ENCODE measurements around the gene CYP26B1. TPM values are rescaled to one million over a fixed set of nuclear protein-coding genes. Genes with fewer than 3 reads are reported as not detected.

CYP26B1 gene
- total RNA-seq, 1 experiment from 2014 or later = 3.9 TPM

- TF ChIP-seq EZH2 (IDR thresholded peaks at IDR 0.05; ENCODE audit: low read length, unreplicated experiment) = no peak
- TF ChIP-seq EZH2phosphoT487 (IDR thresholded peaks at IDR 0.05; ENCODE audit: borderline replicate concordance, low read length) = no peak
- TF ChIP-seq, protein P1, sequence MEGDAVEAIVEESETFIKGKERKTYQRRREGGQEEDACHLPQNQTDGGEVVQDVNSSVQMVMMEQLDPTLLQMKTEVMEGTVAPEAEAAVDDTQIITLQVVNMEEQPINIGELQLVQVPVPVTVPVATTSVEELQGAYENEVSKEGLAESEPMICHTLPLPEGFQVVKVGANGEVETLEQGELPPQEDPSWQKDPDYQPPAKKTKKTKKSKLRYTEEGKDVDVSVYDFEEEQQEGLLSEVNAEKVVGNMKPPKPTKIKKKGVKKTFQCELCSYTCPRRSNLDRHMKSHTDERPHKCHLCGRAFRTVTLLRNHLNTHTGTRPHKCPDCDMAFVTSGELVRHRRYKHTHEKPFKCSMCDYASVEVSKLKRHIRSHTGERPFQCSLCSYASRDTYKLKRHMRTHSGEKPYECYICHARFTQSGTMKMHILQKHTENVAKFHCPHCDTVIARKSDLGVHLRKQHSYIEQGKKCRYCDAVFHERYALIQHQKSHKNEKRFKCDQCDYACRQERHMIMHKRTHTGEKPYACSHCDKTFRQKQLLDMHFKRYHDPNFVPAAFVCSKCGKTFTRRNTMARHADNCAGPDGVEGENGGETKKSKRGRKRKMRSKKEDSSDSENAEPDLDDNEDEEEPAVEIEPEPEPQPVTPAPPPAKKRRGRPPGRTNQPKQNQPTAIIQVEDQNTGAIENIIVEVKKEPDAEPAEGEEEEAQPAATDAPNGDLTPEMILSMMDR (conservative IDR thresholded peaks at IDR 0.05; ENCODE audit: low read depth, low read length) = no peak
- H3K9ac ChIP-seq (ENCODE audit: low read length) = no peak overlapping the region
- H3K79me2 ChIP-seq (ENCODE audit: low read length) = no peaks in the 10 kb centered on the region
- H2AFZ ChIP-seq (ENCODE audit: low read length) = no peak overlapping the region
- H3K4me3 ChIP-seq (ENCODE audit: low read length) = no peak overlapping the region
- H4K20me1 ChIP-seq (ENCODE audit: low read length) = no peaks in the 10 kb centered on the region
- no peaks in the 10 kb centered on the region for H3F3A ChIP-seq (ENCODE audit: low read length, unreplicated experiment)
- no peak for ATAC-seq
- no peaks in the 10 kb centered on the region for H3K9me3 ChIP-seq (ENCODE audit: low read length)
- no peaks in the 10 kb centered on the region for H3K36me3 ChIP-seq (ENCODE audit: low read depth, low read length)
- ChIA-PET POLR2A (ENCODE audit: unreplicated experiment) (no interaction called here), CTCF (no interaction called here)
- H3K4me2 ChIP-seq (ENCODE audit: low read length) = no peak overlapping the region
- intact Hi-C loops (cut with micrococcal nuclease) = no loop called here
- H3K9me2 ChIP-seq (replicated peaks; ENCODE audit: low read length) = no peaks in the 10 kb centered on the region
- DNase-seq = no peak
- 0 out of 2 replicates have a peak, but pooled peaks cover 13% of the 10 kb centered on the region for H3K27me3 ChIP-seq (ENCODE audit: low read length)
- no TSS peak for BruUV-seq (replicated peaks)
- no peak overlapping the region for H3K27ac ChIP-seq (ENCODE audit: low read length)
- no peaks in the 10 kb centered on the region; the same call in 1 of the 2 replicates for H3K4me1 ChIP-seq (ENCODE audit: insufficient read depth, low read length)
Measured at GRCh38 chr2:72126186-72127100, 21.2 kb downstream of the CYP26B1 start.

DNA sequence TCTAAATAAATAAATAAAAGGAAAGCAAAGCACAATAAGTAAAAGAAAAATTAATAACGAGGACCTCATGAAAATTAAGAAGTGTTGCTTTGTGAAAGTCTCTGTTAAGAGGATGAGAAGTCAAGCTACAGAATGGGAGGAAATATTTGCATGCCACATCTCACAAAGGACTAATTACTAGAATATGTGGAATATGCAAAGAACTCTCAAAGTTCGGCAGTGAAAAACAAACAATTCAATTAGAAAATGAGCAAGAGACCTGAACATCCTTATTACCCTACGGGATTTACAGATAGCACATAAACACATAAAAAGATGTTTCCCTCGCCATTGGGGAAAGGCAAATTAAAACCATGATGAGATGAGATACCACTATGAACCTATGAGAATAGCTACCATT, 23.3 kb downstream of the CYP26B1 start:
- H3K79me2 ChIP-seq (ENCODE audit: low read length) = no peaks in the 10 kb centered on the region
- H3K27me3 ChIP-seq (ENCODE audit: low read length) = 0 out of 2 replicates have a peak, but pooled peaks cover 13% of the 10 kb centered on the region
- no peaks in the 10 kb centered on the region; the same call in 1 of the 2 replicates for H3K4me1 ChIP-seq (ENCODE audit: insufficient read depth, low read length)
- H3K4me3 ChIP-seq (ENCODE audit: low read length) = no peak overlapping the region
- no peak overlapping the region for H2AFZ ChIP-seq (ENCODE audit: low read length)
- ChIA-PET CTCF (no interaction called here), POLR2A (ENCODE audit: unreplicated experiment) (no interaction called here)
- intact Hi-C loops (cut with micrococcal nuclease) = no loop called here
- no peaks in the 10 kb centered on the region for H3K36me3 ChIP-seq (ENCODE audit: low read depth, low read length)
- no peak overlapping the region for H3K4me2 ChIP-seq (ENCODE audit: low read length)
- H3K9ac ChIP-seq (ENCODE audit: low read length) = no peak overlapping the region
- no peaks in the 10 kb centered on the region for H4K20me1 ChIP-seq (ENCODE audit: low read length)
- no peaks in the 10 kb centered on the region for H3K9me2 ChIP-seq (replicated peaks; ENCODE audit: low read length)
- no peak overlapping the region for H3K27ac ChIP-seq (ENCODE audit: low read length)
- no TSS peak for BruUV-seq (replicated peaks)
- ATAC-seq = no peak
- no peak for DNase-seq
- H3F3A ChIP-seq (ENCODE audit: low read length, unreplicated experiment) = no peaks in the 10 kb centered on the region
- TF ChIP-seq EZH2 (IDR thresholded peaks at IDR 0.05; ENCODE audit: low read length, unreplicated experiment) = no peak
- no peak for TF ChIP-seq EZH2phosphoT487 (IDR thresholded peaks at IDR 0.05; ENCODE audit: borderline replicate concordance, low read length)
- TF ChIP-seq, protein P1 (conservative IDR thresholded peaks at IDR 0.05; ENCODE audit: low read depth, low read length) = no peak
- H3K9me3 ChIP-seq (ENCODE audit: low read length) = no peaks in the 10 kb centered on the region

GRCh38 chr2:72121153-72121552, 26.5 kb downstream of the CYP26B1 start:
- Histone ChIP-seq H3K4me1 (ENCODE audit: insufficient read depth, low read length) (peaks cover 8% of the 10 kb centered on the region), H3F3A (ENCODE audit: low read length, unreplicated experiment) (peaks cover 4% of the 10 kb centered on the region), H3K79me2 (ENCODE audit: low read length) (no peaks in the 10 kb centered on the region), H3K27ac (ENCODE audit: low read length) (no peak overlapping the region), H3K4me2 (ENCODE audit: low read length) (no peak overlapping the region), H4K20me1 (ENCODE audit: low read length) (no peaks in the 10 kb centered on the region), H3K27me3 (ENCODE audit: low read length) (0 out of 2 replicates have a peak, but pooled peaks cover 13% of the 10 kb centered on the region), H3K9me3 (ENCODE audit: low read length) (no peaks in the 10 kb centered on the region), H3K9ac (ENCODE audit: low read length) (no peak overlapping the region), H3K4me3 (ENCODE audit: low read length) (no peak overlapping the region), H3K9me2 (replicated peaks; ENCODE audit: low read length) (no peaks in the 10 kb centered on the region), H2AFZ (ENCODE audit: low read length) (no peak overlapping the region), H3K36me3 (ENCODE audit: low read depth, low read length) (no peaks in the 10 kb centered on the region)
- CTCF ChIA-PET = no interaction called here
- no TSS peak for BruUV-seq (replicated peaks)
- no peak for DNase-seq
- POLR2A ChIA-PET (ENCODE audit: unreplicated experiment) = no interaction called here
- intact Hi-C loops (cut with micrococcal nuclease) = no loop called here
- no peak for TF ChIP-seq EZH2 (IDR thresholded peaks at IDR 0.05; ENCODE audit: low read length, unreplicated experiment)
- TF ChIP-seq, protein P1 (conservative IDR thresholded peaks at IDR 0.05; ENCODE audit: low read depth, low read length) = no peak
- no peak for TF ChIP-seq EZH2phosphoT487 (IDR thresholded peaks at IDR 0.05; ENCODE audit: borderline replicate concordance, low read length)
- no peak for ATAC-seq

Measured in PC-3 (cell line).